KG1 (cell line): ENCODE data around the gene TSHZ3.

ENCODE experiments used
- DNase-seq: peaks from one replicate; lab custom pipeline; 2025; lab: John Stamatoyannopoulos, UW

Gene TSHZ3

GRCh38 chr19:31312009-31312676 is 37.1 kb downstream of the TSHZ3 start:
- no peak for DNase-seq

- DNase-seq = no peak
These were observed 38.7 kb downstream of the TSHZ3 start for GRCh38 chr19:31310432-31311133.

GRCh38 chr19:31308781-31309180 is 40.5 kb downstream of the TSHZ3 start:
- no peak for DNase-seq

- no peak for DNase-seq
These were observed 42.1 kb downstream of the TSHZ3 start for GRCh38 chr19:31307071-31307669.

- no peak for DNase-seq
These were observed 43.1 kb downstream of the TSHZ3 start for GRCh38 chr19:31306006-31306753.

GRCh38 chr19:31304831-31305312 is 44.4 kb downstream of the TSHZ3 start:
- no peak for DNase-seq

GRCh38 chr19:31303262-31303815 is 45.9 kb downstream of the TSHZ3 start:
- DNase-seq = no peak

GRCh38 chr19:31301306-31301980 is 47.8 kb downstream of the TSHZ3 start:
- DNase-seq = no peak

GRCh38 chr19:31300422-31300821 is 48.8 kb downstream of the TSHZ3 start:
- DNase-seq = no peak

- no peak for DNase-seq
These were observed 49.6 kb downstream of the TSHZ3 start for GRCh38 chr19:31299665-31300064.

GRCh38 chr19:31297991-31298390 is 51.2 kb downstream of the TSHZ3 start:
- DNase-seq = no peak

- DNase-seq = no peak
These were observed 52.4 kb downstream of the TSHZ3 start for GRCh38 chr19:31296741-31297390.

- DNase-seq = no peak
These were observed 55.0 kb downstream of the TSHZ3 start for GRCh38 chr19:31294189-31294588.

GRCh38 chr19:31292639-31293185 is 56.5 kb downstream of the TSHZ3 start:
- no peak for DNase-seq

GRCh38 chr19:31290931-31291590 is 58.2 kb downstream of the TSHZ3 start:
- no peak for DNase-seq

GRCh38 chr19:31289976-31290375 is 59.3 kb downstream of the TSHZ3 start:
- DNase-seq = no peak

- no peak for DNase-seq
These were observed 59.8 kb downstream of the TSHZ3 start for GRCh38 chr19:31289381-31289880.

- no peak for DNase-seq
These were observed 62.7 kb downstream of the TSHZ3 start for GRCh38 chr19:31286491-31286890.

- DNase-seq = no peak
These were observed 63.5 kb downstream of the TSHZ3 start for GRCh38 chr19:31285744-31286143.

GRCh38 chr19:31284621-31285020 is 64.6 kb downstream of the TSHZ3 start:
- no peak for DNase-seq
